Stimulated activated CD4-positive, alpha-beta T cell treated with anti-CD3 and anti-CD28 coated beads, TNF-alpha, amount 100 ng/mL, for 4 hours (primary cell): ENCODE measurements around the gene ADK.

ENCODE experiments used
- DNase-seq, 3 experiments: peaks; one replicate each; pipeline ENCODE4 v3.0.0-alpha.2; 2020; ENCODE audit warnings: low read depth in 3 of 3

The ADK gene

GRCh38 chr10:74600170-74600569 lies 449.1 kb downstream of the ADK start:
- DNase-seq, result no peak

GRCh38 chr10:74602576-74602975 lies 451.6 kb downstream of the ADK start:
- DNase-seq, result no peak

GRCh38 chr10:74610299-74610698 lies 459.3 kb downstream of the ADK start:
- DNase-seq, result no peak

GRCh38 chr10:74612195-74612594 lies 461.2 kb downstream of the ADK start:
- DNase-seq, result no peak

GRCh38 chr10:74620626-74621025 lies 469.6 kb downstream of the ADK start:
- DNase-seq, result no peak

GRCh38 chr10:74623786-74624185 lies 472.8 kb downstream of the ADK start:
- DNase-seq, result no peak

GRCh38 chr10:74624501-74624900 lies 473.5 kb downstream of the ADK start:
- DNase-seq, result no peak

GRCh38 chr10:74628136-74628535 lies 477.1 kb downstream of the ADK start:
- DNase-seq, result no peak

GRCh38 chr10:74634995-74635536 lies 484.0 kb downstream of the ADK start:
- no peak for DNase-seq

GRCh38 chr10:74635655-74636054 lies 484.6 kb downstream of the ADK start:
- no peak for DNase-seq

GRCh38 chr10:74637685-74638084 lies 486.7 kb downstream of the ADK start:
- no peak for DNase-seq

GRCh38 chr10:74640134-74640921 lies 489.3 kb downstream of the ADK start:
- DNase-seq, result no peak

- no peak for DNase-seq
These were observed 490.6 kb downstream of the ADK start for GRCh38 chr10:74641659-74642058.

GRCh38 chr10:74642901-74643595 lies 492.0 kb downstream of the ADK start:
- DNase-seq, result no peak

- no peak for DNase-seq
These were observed 492.6 kb downstream of the ADK start for GRCh38 chr10:74643596-74643975.

- DNase-seq, result no peak
These were observed 493.7 kb downstream of the ADK start for GRCh38 chr10:74644738-74645137.

- DNase-seq, result no peak
These were observed 494.7 kb downstream of the ADK start for GRCh38 chr10:74645692-74646091.

- no peak for DNase-seq
These were observed 499.6 kb downstream of the ADK start for GRCh38 chr10:74650613-74651012.

- DNase-seq, result no peak
These were observed 500.5 kb downstream of the ADK start for GRCh38 chr10:74651565-74651964.

GRCh38 chr10:74652664-74653063 lies 501.6 kb downstream of the ADK start:
- no peak for DNase-seq

GRCh38 chr10:74658511-74658910 lies 507.5 kb downstream of the ADK start:
- no peak for DNase-seq

GRCh38 chr10:74662635-74663034 lies 511.6 kb downstream of the ADK start:
- no peak for DNase-seq

GRCh38 chr10:74669210-74669609 lies 518.2 kb downstream of the ADK start:
- no peak for DNase-seq
